ENCODE data around the gene ZNF485. TPM values are rescaled to one million over a fixed set of nuclear protein-coding genes. Genes with fewer than 3 reads are reported as not detected.

ZNF485 gene
- total and polyA plus RNA-seq, 2 of the 8 experiments (the other 6 are each of a cell fraction or from before 2014, with no cell fraction given) = 2.5 to 8.2 TPM

DNA sequence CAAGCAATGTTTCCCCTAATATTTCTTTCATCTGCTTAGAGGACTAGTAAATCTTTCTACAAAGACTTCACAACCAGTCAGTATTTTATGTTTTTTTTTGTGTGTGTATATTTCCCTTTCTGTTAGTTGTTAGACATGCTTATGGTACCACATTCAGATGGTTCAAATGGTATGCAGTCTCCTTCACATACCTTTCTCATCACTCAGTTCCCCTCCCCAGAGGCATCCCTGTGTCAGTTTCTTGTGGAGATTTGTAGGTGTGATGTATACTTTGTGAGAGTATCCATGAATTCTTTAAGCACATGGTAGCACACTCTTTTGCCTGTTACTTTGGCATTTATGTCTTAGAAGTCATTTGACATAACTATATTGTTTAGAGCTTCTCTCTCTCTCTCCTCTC is 4.4 kb downstream of the ZNF485 start:
- Histone ChIP-seq H2AK5ac (ENCODE audit: low read depth, low read length) (no peak overlapping the region), H3K4me1 (replicated peaks in 1 of 4; ENCODE audit: control insufficient read depth in 3 of 4, insufficient read depth in 4 of 4, low read length in 3 of 4) (peaks cover 0 to 2% (median 0%) of the 10 kb centered on the region in 4 experiments; a peak in 1 of 7 replicates), H2AFZ (ENCODE audit: low read length) (no peak overlapping the region), H3K9me3 (ENCODE audit: insufficient read depth in 2 of 2, low read depth in 1 of 2, low read length in 1 of 2) (peaks cover 4 to 14% of the 10 kb centered on the region in 2 experiments; a peak in 3 of 4 replicates), H4K5ac (ENCODE audit: insufficient read length, low read depth, low read length) (no peak overlapping the region), H3K79me1 (ENCODE audit: low read depth, low read length) (no peaks in the 10 kb centered on the region), H3K23ac (ENCODE audit: insufficient read length) (no peak overlapping the region), H3K56ac (replicated peaks; ENCODE audit: insufficient read length, low read depth, low read length) (no peak overlapping the region), H2BK15ac (ENCODE audit: low read length) (no peak overlapping the region), H3K18ac (ENCODE audit: extremely low read depth, low read length) (no peak overlapping the region), H3K23me2 (ENCODE audit: low read depth, low read length) (no peaks in the 10 kb centered on the region; the same call in 1 of the 2 replicates), H4K8ac (ENCODE audit: extremely low read depth, insufficient read depth, low read length) (no peak overlapping the region), H3K27me3 (replicated peaks in 1 of 4; ENCODE audit: control insufficient read depth in 3 of 4, extremely low read depth in 1 of 4, insufficient read depth in 3 of 4, low read length in 3 of 4) (peaks cover 0 to 5% (median 2%) of the 10 kb centered on the region in 4 experiments; a peak in 2 of 7 replicates), H3K4ac (replicated peaks; ENCODE audit: insufficient read length, low read depth, low read length) (no peak overlapping the region), H3K9ac (replicated peaks in 1 of 4; ENCODE audit: extremely low read depth in 1 of 4, low read depth in 3 of 4, low read length in 3 of 4) (no peak overlapping the region), H2BK120ac (replicated peaks; ENCODE audit: low read depth, low read length) (no peak overlapping the region), H4K20me1 (replicated peaks in 1 of 2; ENCODE audit: control insufficient read depth in 1 of 2, insufficient read depth in 2 of 2, low read length in 2 of 2) (no peaks in the 10 kb centered on the region), H2BK20ac (ENCODE audit: low read length) (no peak overlapping the region), H3K4me3 (ENCODE audit: extremely low read depth in 1 of 4, insufficient read depth in 2 of 4, low read depth in 3 of 4, low read length in 4 of 4) (no peak overlapping the region), H3K79me2 (ENCODE audit: control insufficient read depth in 1 of 2, insufficient read depth in 2 of 2, low read length in 2 of 2) (no peaks in the 10 kb centered on the region), H2BK5ac (ENCODE audit: low read depth, low read length) (no peak overlapping the region), H4K91ac (replicated peaks; ENCODE audit: insufficient read length, low read length) (no peak overlapping the region), H3K27ac (ENCODE audit: low read depth, low read length) (no peak overlapping the region), H3K36me3 (ENCODE audit: control insufficient read depth in 2 of 4, insufficient read depth in 4 of 4, low read length in 3 of 4) (peaks cover 0 to 19% (median 4%) of the 10 kb centered on the region in 4 experiments; a peak in 4 of 8 replicates), H3K4me2 (ENCODE audit: insufficient read depth in 1 of 2, low read depth in 2 of 2, low read length in 2 of 2) (no peak overlapping the region), H2BK12ac (ENCODE audit: low read depth, low read length) (no peak overlapping the region), H3K14ac (ENCODE audit: insufficient read length) (no peak overlapping the region)
- no peak for DNase-seq (ENCODE audit: low read depth in 1 of 2, low spot score in 2 of 2)
- ChIA-PET CTCF (ENCODE audit: partially characterized antibody) (no interaction called here), POLR2A (ENCODE audit: partially characterized antibody) (no interaction called here)
- FAIRE-seq = no peak
- TF ChIP-seq SUZ12 (IDR thresholded peaks at IDR 0.05; ENCODE audit: low read length) = no peak
- no peak for TF ChIP-seq CHD2 (IDR thresholded peaks at IDR 0.05; ENCODE audit: low read length)
- no peak for TF ChIP-seq PHF8 (conservative IDR thresholded peaks at IDR 0.05; ENCODE audit: low read depth, low read length)
- no peak for TF ChIP-seq FOSL1 (IDR thresholded peaks at IDR 0.05; ENCODE audit: insufficient read depth, low read depth, low read length)
- no peak for TF ChIP-seq KDM5A (IDR thresholded peaks at IDR 0.05; ENCODE audit: low read length)
- TF ChIP-seq HDAC6 (IDR thresholded peaks at IDR 0.05; ENCODE audit: low read depth, low read length) = no peak
- TF ChIP-seq, protein P1, sequence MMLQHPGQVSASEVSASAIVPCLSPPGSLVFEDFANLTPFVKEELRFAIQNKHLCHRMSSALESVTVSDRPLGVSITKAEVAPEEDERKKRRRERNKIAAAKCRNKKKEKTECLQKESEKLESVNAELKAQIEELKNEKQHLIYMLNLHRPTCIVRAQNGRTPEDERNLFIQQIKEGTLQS (IDR thresholded peaks at IDR 0.05; ENCODE audit: insufficient read depth, low read depth, low read length) = no peak
- TF ChIP-seq SRF (IDR thresholded peaks at IDR 0.05; ENCODE audit: low read depth, low read length) = no peak
- no peak for TF ChIP-seq KDM1A (IDR thresholded peaks at IDR 0.05; ENCODE audit: borderline replicate concordance, low read length)
- no peak for TF ChIP-seq CTBP2 (IDR thresholded peaks at IDR 0.05; ENCODE audit: borderline replicate concordance, insufficient read depth, insufficient read length, low read length)
- TF ChIP-seq TCF12 (IDR thresholded peaks at IDR 0.05; ENCODE audit: low read depth, low read length) = no peak
- TF ChIP-seq CEBPB (IDR thresholded peaks at IDR 0.05; ENCODE audit: low read depth, low read length) = no peak
- no peak for TF ChIP-seq BRCA1 (IDR thresholded peaks at IDR 0.05; ENCODE audit: low read depth, low read length)
- TF ChIP-seq CBX8 (IDR thresholded peaks at IDR 0.05; ENCODE audit: borderline replicate concordance, low read depth, low read length) = no peak
- no peak for TF ChIP-seq RNF2 (IDR thresholded peaks at IDR 0.05; ENCODE audit: borderline replicate concordance, low read depth, low read length, missing control alignments, poor library complexity, severe bottlenecking)

Measured in H1 (cell line).